IMR-90 (cell line): ENCODE data around the gene BEST1. TPM values are rescaled to one million over a fixed set of nuclear protein-coding genes. Genes with fewer than 3 reads are reported as not detected.

Experiments used
- ATAC-seq: fragments of 200-7000 bp; cut with Tn5 transposase; 2 replicates; pipeline ENCODE4 v1.9.1; 2020; ENCODE audit warnings: low read depth, mild to moderate bottlenecking, moderate library complexity
- BruUV-seq: library from RNA; stranded (reverse); fragments of 400-500 nt; replicated peaks from 2 replicates; lab custom pipeline; 2021; lab: Mats Ljungman, UMichigan
- CTCF ChIA-PET: fragments of 300-600 bp; formaldehyde crosslinking; extraction: SDS; loops from one replicate; lab custom pipeline; 2021; ENCODE audit warnings: antibody characterized with exemption; lab: Yijun Ruan, JAX
- POLR2A ChIA-PET: fragments of 300-600 bp; sonication (Branson Sonifier 250); formaldehyde crosslinking; loops from one replicate; lab custom pipeline; 2022; ENCODE audit warnings: antibody characterized with exemption; ENCODE audit not compliant: unreplicated experiment; lab: Charles Lee
- DNase-seq: peaks from one replicate; pipeline ENCODE4 v3.0.0; 2013
- H2AFZ ChIP-seq: replicated peaks from 2 replicates; pipeline ENCODE3; 2013; ENCODE audit warnings: low read length, mild to moderate bottlenecking; ENCODE audit not compliant: poor library complexity
- H2AK5ac ChIP-seq: 2 replicates; pipeline ENCODE4 v1.6.1; 2013; ENCODE audit warnings: low read depth, low read length, inconsistent platforms
- H2AK9ac ChIP-seq: replicated peaks from 2 replicates; pipeline ENCODE3; 2013; ENCODE audit warnings: mild to moderate bottlenecking, low read depth, low read length, moderate library complexity; ENCODE audit not compliant: poor library complexity
- H2BK120ac ChIP-seq: 2 replicates; pipeline ENCODE4 v1.6.1; 2013; ENCODE audit warnings: low read depth, low read length, inconsistent platforms
- H2BK15ac ChIP-seq: 3 replicates; pipeline ENCODE4 v1.6.1; 2013; ENCODE audit warnings: low read depth, low read length, inconsistent platforms
- H2BK20ac ChIP-seq: 2 replicates; pipeline ENCODE4 v1.6.1; 2013; ENCODE audit warnings: low read depth, mild to moderate bottlenecking, inconsistent platforms, low read length, moderate library complexity
- H2BK5ac ChIP-seq: 2 replicates; pipeline ENCODE4 v1.6.1; 2013; ENCODE audit warnings: mild to moderate bottlenecking, low read depth, low read length, inconsistent platforms; ENCODE audit not compliant: poor library complexity, severe bottlenecking
- H3K14ac ChIP-seq: replicated peaks from 2 replicates; pipeline ENCODE4 v1.6.1; 2013; ENCODE audit warnings: low read depth, low read length, inconsistent platforms
- H3K18ac ChIP-seq: 2 replicates; pipeline ENCODE4 v1.6.1; 2013; ENCODE audit warnings: low read depth, low read length, control low read depth
- H3K23ac ChIP-seq: 2 replicates; pipeline ENCODE4 v1.6.1; 2013; ENCODE audit warnings: low read depth, low read length, inconsistent platforms
- H3K27ac ChIP-seq: 2 replicates; pipeline ENCODE4 v1.5.1; 2013; ENCODE audit warnings: mild to moderate bottlenecking, control low read depth, low read length; ENCODE audit not compliant: insufficient read depth
- H3K27me3 ChIP-seq: 2 replicates; pipeline ENCODE4 v1.6.1; 2013; ENCODE audit warnings: low read length; ENCODE audit not compliant: control insufficient read depth, insufficient read depth
- H3K36me3 ChIP-seq: 2 replicates; pipeline ENCODE4 v1.6.1; 2013; ENCODE audit warnings: low read length, mixed read lengths; ENCODE audit not compliant: control insufficient read depth, insufficient read depth
- H3K4ac ChIP-seq: 2 replicates; pipeline ENCODE4 v1.6.1; 2013; ENCODE audit warnings: low read depth, low read length, inconsistent platforms
- H3K4me1 ChIP-seq: 2 replicates; pipeline ENCODE4 v1.6.1; 2013; ENCODE audit warnings: low read length, mixed read lengths; ENCODE audit not compliant: control insufficient read depth, insufficient read depth
- H3K4me2 ChIP-seq: 2 replicates; pipeline ENCODE4 v1.6.1; 2013; ENCODE audit warnings: low read depth, mild to moderate bottlenecking, control low read depth, low read length, moderate library complexity
- H3K4me3 ChIP-seq: 2 replicates; pipeline ENCODE4 v1.5.1; 2013; ENCODE audit warnings: low read depth, mild to moderate bottlenecking, control low read depth, low read length, moderate library complexity; ENCODE audit not compliant: insufficient read depth
- H3K56ac ChIP-seq: 2 replicates; pipeline ENCODE4 v1.6.1; 2013; ENCODE audit warnings: low read length, inconsistent platforms; ENCODE audit not compliant: insufficient read depth; ENCODE audit errors: extremely low read depth
- H3K79me1 ChIP-seq, 2 experiments: 2 replicates each; pipeline ENCODE4 v1.6.1; 2013; ENCODE audit warnings: low read length in 2 of 2, inconsistent platforms in 1 of 2, low read depth in 1 of 2
- H3K9ac ChIP-seq: 2 replicates; pipeline ENCODE4 v1.6.1; 2013; ENCODE audit warnings: low read depth, low read length, control low read depth
- H3K9me1 ChIP-seq: 2 replicates; pipeline ENCODE4 v1.6.1; 2013; ENCODE audit warnings: low read length, inconsistent platforms; ENCODE audit not compliant: insufficient read depth
- H3K9me3 ChIP-seq: 2 replicates; pipeline ENCODE4 v1.6.1; 2013; ENCODE audit warnings: low read length; ENCODE audit not compliant: control insufficient read depth, insufficient read depth
- H4K20me1 ChIP-seq: 2 replicates; pipeline ENCODE4 v1.6.1; 2013; ENCODE audit warnings: low read length, inconsistent platforms; ENCODE audit not compliant: insufficient read depth
- H4K5ac ChIP-seq: 2 replicates; pipeline ENCODE4 v1.6.1; 2013; ENCODE audit warnings: mild to moderate bottlenecking, low read depth, low read length, control low read depth
- H4K8ac ChIP-seq, 2 experiments: 2 replicates each; pipeline ENCODE4 v1.6.1; 2013; ENCODE audit warnings: low read depth in 2 of 2, low read length in 2 of 2, control low read depth in 1 of 2, inconsistent platforms in 1 of 2
- H4K91ac ChIP-seq: 2 replicates; pipeline ENCODE4 v1.6.1; 2013; ENCODE audit warnings: low read depth, low read length, inconsistent platforms; ENCODE audit not compliant: insufficient read depth
- BHLHE40 ChIP-seq: fragments of 150-350 bp; IDR thresholded peaks from 2 replicates; pipeline ENCODE4 v1.6.1; 2016; ENCODE audit warnings: mild to moderate bottlenecking, low read depth, low read length
- CEBPB ChIP-seq: IDR thresholded peaks from 2 replicates; pipeline ENCODE4 v1.6.1; 2012; ENCODE audit warnings: low read depth, low read length, improper control_type of control experiment
- CHD1 ChIP-seq: IDR thresholded peaks from 2 replicates; pipeline ENCODE4 v1.6.1; 2012; ENCODE audit warnings: low read depth, low read length, improper control_type of control experiment
- CTCF ChIP-seq: conservative IDR thresholded peaks from 2 replicates; pipeline ENCODE4 v1.5.1; 2012; ENCODE audit warnings: mild to moderate bottlenecking, low read depth, low read length, improper control_type of control experiment
- FOS ChIP-seq: fragments of 150-350 bp; IDR thresholded peaks from 2 replicates; pipeline ENCODE4 v1.6.1; 2016; ENCODE audit warnings: low read depth, low read length
- MAFK ChIP-seq: IDR thresholded peaks from 2 replicates; pipeline ENCODE4 v1.6.1; 2012; ENCODE audit warnings: low read depth, low read length, improper control_type of control experiment
- MAZ ChIP-seq: IDR thresholded peaks from 2 replicates; pipeline ENCODE4 v1.6.1; 2012; ENCODE audit warnings: low read depth, mild to moderate bottlenecking, low read length, improper control_type of control experiment, moderate library complexity, borderline replicate concordance
- MXI1 ChIP-seq: IDR thresholded peaks from 2 replicates; pipeline ENCODE4 v1.6.1; 2012; ENCODE audit warnings: low read depth, mild to moderate bottlenecking, low read length, moderate library complexity, borderline replicate concordance
- NFE2L2 ChIP-seq: fragments of 150-350 bp; IDR thresholded peaks from 2 replicates; pipeline ENCODE4 v1.6.1; 2016; ENCODE audit warnings: low read depth, mild to moderate bottlenecking, low read length
- POLR2A ChIP-seq: IDR thresholded peaks from 2 replicates; pipeline ENCODE4 v1.6.1; 2012; ENCODE audit warnings: mild to moderate bottlenecking, low read depth, low read length
- RAD21 ChIP-seq: IDR thresholded peaks from 2 replicates; pipeline ENCODE4 v1.6.1; 2012; ENCODE audit warnings: low read length, improper control_type of control experiment
- RCOR1 ChIP-seq: IDR thresholded peaks from 2 replicates; pipeline ENCODE4 v1.6.1; 2012; ENCODE audit warnings: mild to moderate bottlenecking, low read length, improper control_type of control experiment; ENCODE audit not compliant: insufficient replicate concordance
- RFX5 ChIP-seq: IDR thresholded peaks from 2 replicates; pipeline ENCODE4 v1.8.0; 2012; ENCODE audit warnings: low read depth, mild to moderate bottlenecking, low read length, moderate library complexity
- SMC3 ChIP-seq: fragments of 150-350 bp; IDR thresholded peaks from 2 replicates; pipeline ENCODE4 v1.6.1; 2016; ENCODE audit warnings: low read depth, mild to moderate bottlenecking, antibody characterized with exemption, low read length, moderate library complexity
- WGBS, 2 experiments: methylation state at CpG; one replicate each; pipeline versions ENCODE4 v1.1.5 to v1.1.7; 2013; ENCODE audit warnings: missing lambda C conversion rate in 2 of 2; ENCODE audit not compliant: insufficient read length in 1 of 2; ENCODE audit errors: extremely low coverage in 2 of 2; 5-methylcytosine and 5-hydroxymethylcytosine counted together
- dilution Hi-C: fragments of 300-500 bp; cut with HindIII; formaldehyde crosslinking; loops from one replicate; pipeline ENCODE4 v1.14.3; 2018; ENCODE audit warnings: low sequenced_read_pairs; ENCODE audit not compliant: unreplicated experiment
- in situ Hi-C: fragments of 300-500 bp; cut with MboI; formaldehyde crosslinking; loops from 3 replicates; pipeline ENCODE4 v1.14.3; 2019; ENCODE audit warnings: low sequenced_read_pairs, inconsistent platforms, mixed read lengths
- intact Hi-C: fragments of 100-400 bp; cut with micrococcal nuclease; formaldehyde crosslinking; loops from 2 replicates; pipeline ENCODE4 v1.10.0; 2022
- polyA plus RNA-seq, 3 experiments: library from polyadenylated mRNA; depleted of rRNA; stranded (reverse); fragments of >200 nt; gene quantifications; 2 replicates each; pipeline ENCODE4 v1.2.3, GENCODE V29; 2012; ENCODE audit warnings: low replicate concordance in 1 of 3
- total RNA-seq: library from RNA; depleted of rRNA; stranded (reverse); fragments of >200 nt; gene quantifications from 2 replicates; pipeline ENCODE4 v1.2.3, GENCODE V29; 2012
- TF ChIP-seq, protein P1 (sequence below): fragments of 150-350 bp; IDR thresholded peaks from 2 replicates; pipeline ENCODE4 v1.6.1; 2017; ENCODE audit warnings: mild to moderate bottlenecking, antibody characterized with exemption, low read length, low read depth
- TF ChIP-seq, protein P2 (sequence below): fragments of 150-350 bp; IDR thresholded peaks from 2 replicates; pipeline ENCODE4 v1.6.1; 2016; ENCODE audit warnings: low read depth, mild to moderate bottlenecking, low read length, moderate library complexity, borderline replicate concordance

The BEST1 gene
- total and polyA plus RNA-seq, 2 of the 4 experiments (the other 2 are of a cell fraction): 0.90 to 1.4 TPM

DNA sequence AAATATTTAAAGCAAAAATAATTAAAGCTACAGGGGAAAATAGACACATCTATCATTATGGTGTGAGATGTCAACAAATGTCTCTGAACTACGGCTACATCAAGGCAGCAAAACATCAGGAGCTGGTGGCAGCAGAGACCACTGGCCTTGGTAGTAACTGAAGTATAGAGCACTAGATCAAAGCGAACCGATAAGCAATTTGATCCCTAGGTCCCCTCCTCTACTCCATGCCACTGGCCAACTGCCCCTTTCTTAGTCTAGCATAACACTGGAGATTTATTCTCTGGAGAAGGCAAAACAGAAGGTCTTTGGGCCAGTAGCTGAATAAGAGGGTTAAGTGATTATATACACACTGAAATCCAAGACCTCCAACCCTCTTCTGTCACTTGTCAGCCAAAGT is 19.2 kb upstream of the BEST1 start:
- no peak overlapping the region for H4K8ac ChIP-seq
- BruUV-seq: no TSS peak
- in situ Hi-C loops: no loop called here
- H2BK20ac ChIP-seq: no peak overlapping the region
- no peak overlapping the region for H2AK5ac ChIP-seq
- 0 out of 2 replicates have a peak, but pooled peaks cover 2% of the 10 kb centered on the region for H3K4me1 ChIP-seq
- H3K4me2 ChIP-seq: no peak overlapping the region
- DNase-seq (no peak), ATAC-seq (no peak)
- H3K27ac ChIP-seq: no peak overlapping the region
- no peaks in the 10 kb centered on the region for H3K79me1 ChIP-seq
- no peak overlapping the region for H3K4me3 ChIP-seq
- no peak overlapping the region for H3K56ac ChIP-seq
- H4K20me1 ChIP-seq: no peaks in the 10 kb centered on the region
- no peaks in the 10 kb centered on the region for H3K9me1 ChIP-seq
- H3K36me3 ChIP-seq: no peaks in the 10 kb centered on the region
- dilution Hi-C loops: no loop called here
- TF ChIP-seq RAD21: no peak
- TF ChIP-seq MXI1: no peak
- no peak for TF ChIP-seq NFE2L2
- TF ChIP-seq RCOR1: no peak
- no peak for TF ChIP-seq BHLHE40
- TF ChIP-seq, protein P1, sequence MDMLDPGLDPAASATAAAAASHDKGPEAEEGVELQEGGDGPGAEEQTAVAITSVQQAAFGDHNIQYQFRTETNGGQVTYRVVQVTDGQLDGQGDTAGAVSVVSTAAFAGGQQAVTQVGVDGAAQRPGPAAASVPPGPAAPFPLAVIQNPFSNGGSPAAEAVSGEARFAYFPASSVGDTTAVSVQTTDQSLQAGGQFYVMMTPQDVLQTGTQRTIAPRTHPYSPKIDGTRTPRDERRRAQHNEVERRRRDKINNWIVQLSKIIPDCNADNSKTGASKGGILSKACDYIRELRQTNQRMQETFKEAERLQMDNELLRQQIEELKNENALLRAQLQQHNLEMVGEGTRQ: no peak
- TF ChIP-seq FOS: no peak
- TF ChIP-seq SMC3: no peak
- no peak for TF ChIP-seq CTCF
- no peak for TF ChIP-seq POLR2A
- TF ChIP-seq, protein P2, sequence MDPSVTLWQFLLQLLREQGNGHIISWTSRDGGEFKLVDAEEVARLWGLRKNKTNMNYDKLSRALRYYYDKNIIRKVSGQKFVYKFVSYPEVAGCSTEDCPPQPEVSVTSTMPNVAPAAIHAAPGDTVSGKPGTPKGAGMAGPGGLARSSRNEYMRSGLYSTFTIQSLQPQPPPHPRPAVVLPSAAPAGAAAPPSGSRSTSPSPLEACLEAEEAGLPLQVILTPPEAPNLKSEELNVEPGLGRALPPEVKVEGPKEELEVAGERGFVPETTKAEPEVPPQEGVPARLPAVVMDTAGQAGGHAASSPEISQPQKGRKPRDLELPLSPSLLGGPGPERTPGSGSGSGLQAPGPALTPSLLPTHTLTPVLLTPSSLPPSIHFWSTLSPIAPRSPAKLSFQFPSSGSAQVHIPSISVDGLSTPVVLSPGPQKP: no peak
- TF ChIP-seq CEBPB: no peak
- no peak for TF ChIP-seq CHD1
- no peak for TF ChIP-seq RFX5
- TF ChIP-seq MAFK: no peak
- no peak for TF ChIP-seq MAZ
- peaks cover 11% of the 10 kb centered on the region for H3K27me3 ChIP-seq
- H2BK120ac ChIP-seq: no peak overlapping the region
- whole genome bisulfite sequencing, 2 experiments: no CpG with 5 or more reads among the region's 3 CpGs
- H3K9ac ChIP-seq: no peak overlapping the region
- H4K91ac ChIP-seq: no peak overlapping the region
- H3K4ac ChIP-seq: no peak overlapping the region
- H3K18ac ChIP-seq: no peak overlapping the region
- no peak overlapping the region for H3K23ac ChIP-seq
- no peak overlapping the region for H2AK9ac ChIP-seq
- POLR2A ChIA-PET: no interaction called here
- H2AFZ ChIP-seq: no peak overlapping the region
- H4K5ac ChIP-seq: no peak overlapping the region
- no peak overlapping the region for H2BK15ac ChIP-seq
- no peak overlapping the region for H2BK5ac ChIP-seq
- H3K14ac ChIP-seq: no peak overlapping the region
- intact Hi-C loops: no loop called here
- peaks cover 2% of the 10 kb centered on the region; the same call in 1 of the 2 replicates for H3K9me3 ChIP-seq
- CTCF ChIA-PET: no interaction called here
